GM21576 (cell line): Measurements from ENCODE around the gene C19orf85.

Experiments used
- ATAC-seq: cut with Tn5 transposase; IDR thresholded peaks from one replicate; pipeline ENCODE4 v1.9.1; 2021; ENCODE audit warnings: mild to moderate bottlenecking, moderate library complexity; ENCODE audit not compliant: unreplicated experiment

C19orf85 gene

DNA sequence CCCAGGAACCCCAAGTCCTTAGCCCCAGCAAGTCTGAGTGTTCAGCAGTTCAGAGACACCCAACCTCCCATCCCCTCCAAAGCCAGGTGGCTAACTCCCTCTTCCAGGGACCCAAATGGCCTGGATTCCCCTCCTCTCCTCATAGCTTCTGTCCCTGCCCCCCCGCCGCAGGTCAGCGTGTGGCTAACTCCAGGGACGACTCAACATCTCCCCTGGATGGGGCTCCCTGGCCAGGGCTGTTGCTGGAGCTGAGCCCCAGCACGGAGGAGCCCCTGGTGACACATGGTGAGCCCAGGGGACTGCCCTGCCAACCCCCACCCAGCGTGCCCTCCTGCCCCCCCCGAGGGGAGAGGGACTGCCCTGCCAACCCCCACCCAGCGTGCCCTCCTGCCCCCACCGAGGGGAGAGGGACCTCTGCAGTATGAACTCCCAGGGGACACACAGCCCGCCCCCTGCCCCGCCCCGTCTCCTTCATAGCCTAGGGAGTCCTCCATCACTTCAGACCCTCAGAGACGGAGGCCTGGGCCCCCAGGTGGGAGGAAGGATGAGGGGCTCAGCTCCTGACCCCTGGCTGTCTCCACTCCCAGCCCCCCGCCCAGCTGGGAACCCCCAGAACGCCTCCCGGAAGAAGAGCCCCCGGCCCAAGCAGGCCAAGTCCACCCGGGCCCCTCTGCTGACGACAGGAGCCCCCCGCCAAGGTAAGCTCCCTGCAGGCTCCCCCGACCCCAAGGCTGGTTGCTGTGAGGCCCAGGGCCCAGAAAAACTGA, 25.3 kb upstream of the C19orf85 start:
- ATAC-seq = no peak

DNA sequence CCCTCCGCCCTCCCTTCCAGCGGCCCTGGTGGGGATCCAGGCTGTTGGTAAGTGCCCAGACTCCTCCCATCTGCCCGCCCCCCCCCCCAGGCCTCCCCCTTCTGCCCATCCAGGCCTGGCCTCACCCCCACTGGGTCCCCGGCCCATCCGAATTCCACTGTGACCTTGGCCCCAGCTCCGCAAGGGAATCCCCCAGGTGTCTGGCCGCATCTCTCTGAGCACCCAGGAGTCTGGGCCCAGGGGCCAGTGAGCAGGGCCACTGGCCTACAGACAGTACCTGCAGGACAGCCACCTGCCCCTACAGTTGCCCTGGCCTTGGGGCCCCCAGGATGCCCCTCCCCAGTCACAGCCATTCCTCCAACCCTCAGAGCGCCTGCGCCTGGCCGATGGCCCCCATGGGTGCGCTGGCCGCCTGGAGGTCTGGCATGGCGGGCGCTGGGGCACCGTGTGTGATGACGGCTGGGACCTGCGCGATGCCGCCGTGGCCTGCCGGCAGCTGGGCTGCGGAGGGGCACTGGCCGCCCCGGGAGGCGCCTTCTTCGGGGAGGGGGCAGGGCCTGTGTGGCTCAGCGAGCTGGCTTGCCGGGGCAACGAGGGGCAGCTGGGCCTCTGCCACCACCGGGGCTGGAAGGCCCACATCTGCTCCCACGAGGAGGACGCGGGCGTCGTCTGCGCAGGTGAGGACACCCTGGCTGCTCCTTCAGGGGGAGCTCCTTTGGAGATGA, 24.6 kb upstream of the C19orf85 start:
- no peak for ATAC-seq

DNA sequence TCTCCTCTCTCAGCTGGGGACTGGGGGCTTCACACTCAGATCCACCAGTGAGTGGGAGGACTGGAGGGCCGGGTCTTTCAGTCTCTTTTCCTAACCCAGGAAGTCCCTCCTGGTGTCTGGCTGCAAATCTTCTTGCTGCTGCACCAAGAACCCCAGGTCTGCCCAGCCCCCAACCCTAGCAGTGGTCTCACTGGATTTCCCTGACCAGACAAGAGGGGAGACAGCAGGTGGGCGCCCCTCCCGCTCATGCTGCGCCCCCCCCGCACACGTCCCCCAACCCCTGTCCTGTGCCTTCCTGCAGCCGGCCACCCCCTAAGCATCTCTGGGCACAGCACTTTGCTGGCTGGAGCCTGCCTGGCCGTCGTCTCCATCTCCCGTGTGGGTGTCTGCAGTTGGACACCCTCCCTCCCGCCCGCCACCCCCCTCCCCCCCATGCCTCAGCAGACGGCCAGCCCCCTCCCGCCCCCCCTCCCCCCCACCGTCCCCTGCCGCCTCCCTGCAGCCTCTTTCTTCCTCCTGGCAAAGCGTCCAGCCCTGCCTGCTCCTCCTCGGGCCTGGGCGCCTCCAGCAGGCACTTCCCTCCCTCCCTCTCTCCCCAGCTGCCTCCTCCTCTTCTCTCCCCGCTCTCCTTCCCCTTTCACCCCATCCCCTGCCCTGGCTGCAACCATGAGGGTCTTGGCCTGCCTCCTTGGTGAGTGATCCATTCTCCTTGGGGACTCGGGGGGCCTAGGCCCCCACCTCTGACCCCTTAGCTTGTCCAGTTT, 23.6 kb upstream of the C19orf85 start, which contains the start of gene SSC5D:
TSS of gene SSC5D (plus strand) at position 513 of the 764 bp plus-strand sequence. CDS start at position 667, 154 bp downstream.
- ATAC-seq = no peak

DNA sequence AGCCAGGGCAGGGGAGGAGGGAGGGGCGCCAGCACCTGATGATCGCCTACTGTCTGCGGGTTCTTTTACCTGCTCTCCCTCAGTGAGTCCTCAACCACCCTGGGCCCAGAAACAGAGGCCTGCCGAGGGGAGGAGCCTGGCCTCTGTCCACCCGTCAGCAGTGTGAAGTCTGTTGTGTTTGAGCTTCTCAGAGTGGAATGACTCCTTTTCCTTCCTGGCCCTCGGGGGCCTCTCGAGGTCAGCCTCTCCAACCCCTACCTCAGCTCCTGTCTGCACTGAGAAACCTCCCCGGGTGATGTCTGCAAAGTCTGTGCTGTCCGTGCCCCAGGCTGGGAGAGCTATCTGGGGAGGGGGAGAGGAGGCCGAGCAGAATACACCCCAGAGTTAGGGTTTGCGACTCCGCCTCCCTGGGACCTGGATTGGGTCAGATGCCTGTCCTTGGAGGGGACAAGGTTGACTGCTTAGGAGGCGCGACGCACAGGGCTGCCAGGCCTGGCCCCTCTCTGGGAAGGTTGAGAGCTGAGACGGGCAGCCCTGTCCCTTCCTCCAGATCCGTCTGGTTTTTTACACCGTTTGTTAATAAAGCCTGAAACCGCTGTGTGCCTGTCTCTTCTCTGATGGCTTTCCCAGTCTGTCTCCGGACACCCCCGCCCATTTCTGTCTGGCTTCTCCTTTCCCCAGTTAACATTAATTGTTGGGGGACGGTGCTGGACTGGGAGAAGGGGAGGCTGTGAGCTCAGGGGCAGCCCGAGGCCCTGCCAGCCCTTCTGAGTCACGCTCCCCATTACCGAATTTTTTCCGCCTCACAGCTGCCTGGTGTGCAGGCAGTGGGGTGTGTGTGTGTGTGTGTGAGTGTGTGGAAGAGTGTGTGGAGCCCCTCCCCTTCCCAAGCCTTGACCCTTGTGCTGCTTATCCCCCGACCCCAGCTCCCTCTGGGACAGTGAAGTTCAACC, 22.7 kb upstream of the C19orf85 start:
- ATAC-seq = no peak

DNA sequence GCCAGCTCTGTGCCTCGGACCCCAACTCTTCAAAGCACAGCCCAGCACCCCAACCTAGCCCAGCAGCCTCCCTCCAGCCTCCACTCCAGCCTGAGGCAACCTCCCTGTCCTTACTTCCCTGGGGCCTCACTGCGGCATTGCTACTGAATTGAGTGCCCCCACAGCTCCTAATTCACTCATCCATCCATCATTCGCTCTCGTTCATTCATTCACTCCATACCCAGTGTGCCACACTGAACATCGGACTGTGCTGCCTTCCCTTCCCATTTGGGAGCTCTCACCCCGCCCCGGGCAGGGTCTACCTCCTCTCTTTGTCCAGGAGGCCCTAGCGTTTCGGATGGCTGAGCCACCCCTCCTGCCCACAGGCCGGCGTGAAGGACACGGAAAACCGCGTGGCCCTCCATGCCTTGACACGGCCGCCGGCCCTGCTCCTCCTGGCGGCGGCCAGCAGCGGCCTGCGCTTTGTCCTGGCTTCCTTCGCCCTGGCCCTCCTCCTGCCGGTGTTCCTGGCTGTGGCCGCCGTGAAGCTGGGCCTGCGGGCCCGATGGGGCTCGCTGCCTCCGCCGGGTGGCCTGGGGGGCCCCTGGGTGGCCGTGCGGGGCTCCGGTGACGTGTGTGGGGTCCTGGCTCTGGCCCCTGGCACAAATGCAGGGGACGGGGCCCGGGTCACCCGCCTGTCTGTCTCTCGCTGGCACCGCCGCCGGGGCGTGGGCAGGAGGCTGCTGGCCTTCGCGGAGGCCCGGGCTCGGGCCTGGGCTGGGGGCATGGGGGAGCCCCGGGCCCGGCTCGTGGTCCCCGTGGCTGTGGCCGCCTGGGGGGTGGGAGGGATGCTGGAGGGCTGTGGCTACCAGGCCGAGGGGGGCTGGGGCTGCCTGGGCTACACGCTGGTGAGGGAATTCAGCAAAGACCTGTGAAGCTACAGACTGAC, 21.8 kb upstream of the C19orf85 start:
- no peak for ATAC-seq

DNA sequence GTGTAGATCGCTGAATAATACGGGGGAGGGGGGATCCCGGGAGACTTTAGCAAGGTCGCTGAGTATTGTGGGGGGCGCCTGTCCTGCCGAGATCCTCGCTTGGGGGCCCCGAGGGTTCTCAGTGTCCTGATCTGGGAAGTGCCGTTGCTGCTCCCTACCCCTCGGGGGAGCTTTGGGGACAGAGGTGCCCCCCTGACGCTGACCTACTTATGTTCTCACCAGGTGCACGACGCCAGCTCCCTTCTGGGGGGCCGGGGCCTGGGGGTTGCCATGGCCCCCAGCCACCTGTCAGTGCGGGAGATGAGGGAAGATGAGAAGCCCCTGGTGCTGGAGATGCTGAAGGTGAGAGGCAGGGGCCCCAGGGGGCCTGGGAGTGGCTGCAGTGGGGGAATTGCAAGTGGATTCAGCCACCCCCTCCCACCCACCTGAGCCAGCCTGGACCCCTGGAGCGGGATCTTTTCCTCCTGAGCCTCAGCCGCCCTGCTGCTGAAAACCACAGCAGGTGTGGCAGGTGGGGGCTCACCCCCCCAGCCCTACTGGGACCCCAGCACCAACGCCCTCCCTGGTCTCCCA, 21.0 kb upstream of the C19orf85 start:
- ATAC-seq = no peak

DNA sequence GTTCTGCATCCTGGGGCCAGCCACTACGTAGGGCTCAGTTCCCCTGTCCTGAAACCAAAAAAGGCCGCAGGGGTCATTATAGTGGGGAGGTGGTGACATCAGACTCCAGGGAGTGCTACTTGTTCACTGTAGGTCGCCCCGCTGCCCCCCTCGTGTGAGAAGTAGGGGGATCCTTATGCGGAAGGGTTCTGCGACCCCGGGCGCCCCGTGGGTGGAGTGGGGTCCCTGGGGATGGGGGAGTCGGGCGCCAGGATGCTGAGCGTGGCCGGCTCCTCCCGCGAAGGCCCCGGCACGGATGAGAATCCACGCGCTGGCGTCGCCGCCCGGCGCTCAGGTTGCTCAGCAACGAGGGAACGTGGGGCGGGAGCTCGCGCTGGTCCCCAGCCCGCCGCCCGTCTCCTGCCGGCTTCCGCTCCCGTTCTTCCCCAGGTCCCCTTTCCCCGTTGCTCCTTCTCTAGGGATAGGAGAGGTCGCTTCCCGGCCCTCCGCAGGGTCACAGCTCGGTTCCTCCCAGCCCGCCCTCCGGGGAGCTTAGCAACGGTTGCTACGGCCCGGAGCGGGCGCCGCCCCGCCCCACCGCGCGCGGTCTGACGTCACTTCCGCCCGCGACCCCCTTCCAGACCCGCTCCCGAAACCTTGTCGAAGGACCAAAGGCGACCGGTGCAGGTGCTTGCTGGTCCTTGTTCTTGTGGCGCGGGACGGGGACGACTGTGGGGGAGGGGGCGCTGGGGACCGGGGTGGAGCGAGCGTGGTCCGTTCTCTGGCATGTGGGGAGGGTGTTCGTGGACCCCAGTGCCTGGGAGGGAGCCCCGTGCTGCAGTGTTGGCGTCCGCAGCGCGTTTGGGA, 20.3 kb upstream of the C19orf85 start, which contains the start of gene NAT14:
TSS of gene NAT14 (plus strand) at position 596 of the 846 bp plus-strand sequence. CDS start 521 bp downstream, outside the sequence.
- ATAC-seq = no peak

DNA sequence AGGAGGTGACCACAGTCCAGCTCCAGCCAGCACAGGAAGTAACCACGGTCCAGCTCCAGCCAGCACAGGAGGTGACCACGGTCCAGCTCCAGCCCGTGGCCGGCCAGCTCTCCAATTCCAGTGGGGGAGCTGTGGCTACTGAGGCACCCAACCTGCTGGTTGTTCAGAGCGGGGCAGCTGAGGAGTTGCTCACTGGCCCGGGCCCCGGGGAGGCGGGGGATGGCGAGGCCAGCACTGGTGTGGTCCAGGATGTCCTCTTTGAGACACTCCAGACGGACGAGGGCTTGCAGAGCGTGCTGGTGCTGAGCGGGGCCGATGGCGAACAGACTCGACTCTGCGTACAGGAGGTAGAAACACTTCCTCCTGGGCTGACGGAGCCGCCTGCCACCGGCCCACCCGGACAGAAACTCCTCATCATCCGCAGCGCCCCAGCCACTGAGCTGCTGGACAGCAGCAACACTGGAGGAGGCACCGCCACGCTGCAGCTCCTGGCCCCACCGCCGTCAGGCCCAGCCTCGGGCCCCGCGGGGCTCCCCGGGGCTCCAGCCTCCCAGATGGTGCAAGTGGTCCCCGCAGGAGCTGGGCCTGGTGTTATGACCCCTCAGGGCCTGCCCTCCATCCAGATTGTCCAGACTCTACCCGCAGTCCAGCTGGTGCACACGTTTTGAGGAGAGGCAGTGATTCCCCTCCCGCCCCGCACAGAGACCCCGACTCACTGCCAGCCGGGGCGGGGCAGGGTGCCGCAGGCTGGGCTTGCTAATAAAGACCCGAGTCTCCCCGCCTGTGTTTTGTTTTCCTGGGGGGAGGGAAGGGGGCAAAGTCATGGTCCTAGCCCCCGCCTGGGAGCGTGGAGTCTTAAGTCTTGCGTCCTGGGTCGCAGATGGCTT, 19.4 kb upstream of the C19orf85 start:
- ATAC-seq = no peak

DNA sequence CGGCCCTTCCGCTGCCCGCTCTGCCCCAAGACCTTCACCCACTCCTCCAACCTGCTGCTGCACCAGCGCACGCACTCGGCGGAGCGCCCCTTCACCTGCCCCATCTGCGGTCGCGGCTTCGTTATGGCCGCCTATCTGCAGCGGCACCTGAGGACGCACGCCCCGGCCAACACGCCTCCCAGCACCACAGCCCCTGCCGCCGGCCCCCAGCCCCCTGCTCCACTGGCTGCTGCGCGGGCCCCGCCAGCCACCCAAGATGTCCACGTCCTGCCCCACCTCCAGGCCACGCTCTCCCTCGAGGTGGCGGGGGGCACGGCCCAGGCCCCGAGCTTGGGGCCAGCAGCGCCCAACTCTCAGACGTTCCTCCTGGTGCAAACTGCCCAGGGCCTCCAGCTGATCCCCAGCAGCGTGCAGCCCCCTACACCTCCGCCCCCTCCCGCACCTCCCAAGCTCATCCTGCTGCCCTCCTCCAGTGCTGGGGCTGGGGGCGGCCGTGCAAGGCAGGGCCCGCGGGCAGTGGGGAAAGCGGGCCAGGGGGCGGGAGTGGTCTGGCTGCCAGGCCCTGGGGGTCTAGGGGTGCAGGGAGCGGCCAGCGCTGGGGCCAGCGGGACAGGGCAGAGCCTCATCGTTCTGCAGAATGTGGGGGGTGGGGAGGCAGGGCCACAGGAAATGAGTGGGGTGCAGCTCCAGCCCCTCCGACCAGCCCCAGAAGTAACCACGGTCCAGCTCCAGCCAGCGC, 18.6 kb upstream of the C19orf85 start:
- no peak for ATAC-seq

DNA sequence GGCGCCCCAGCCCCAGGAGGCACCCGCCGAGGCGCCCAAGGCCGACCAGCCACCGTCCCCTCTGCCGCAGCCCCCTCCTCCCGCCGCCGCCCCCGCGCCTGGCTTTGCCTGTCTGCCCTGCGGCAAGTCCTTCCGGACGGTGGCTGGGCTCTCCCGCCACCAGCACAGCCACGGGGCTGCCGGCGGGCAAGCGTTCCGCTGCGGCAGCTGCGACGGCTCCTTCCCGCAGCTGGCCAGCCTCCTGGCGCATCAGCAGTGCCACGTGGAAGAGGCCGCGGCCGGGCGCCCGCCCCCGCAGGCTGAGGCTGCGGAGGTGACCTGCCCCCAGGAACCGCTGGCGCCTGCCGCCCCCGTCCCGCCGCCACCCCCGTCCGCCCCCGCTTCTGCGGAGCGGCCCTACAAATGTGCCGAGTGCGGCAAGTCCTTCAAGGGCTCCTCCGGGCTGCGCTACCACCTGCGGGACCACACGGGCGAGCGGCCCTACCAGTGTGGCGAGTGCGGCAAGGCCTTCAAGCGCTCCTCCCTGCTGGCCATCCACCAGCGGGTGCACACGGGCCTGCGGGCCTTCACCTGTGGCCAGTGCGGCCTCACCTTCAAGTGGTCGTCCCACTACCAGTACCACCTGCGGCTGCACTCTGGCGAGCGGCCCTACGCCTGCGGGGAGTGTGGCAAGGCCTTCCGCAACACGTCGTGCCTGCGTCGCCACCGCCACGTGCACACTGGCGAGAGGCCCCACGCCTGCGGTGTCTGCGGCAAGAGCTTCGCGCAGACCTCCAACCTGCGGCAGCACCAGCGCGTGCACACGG, 17.8 kb upstream of the C19orf85 start:
- no peak for ATAC-seq

DNA sequence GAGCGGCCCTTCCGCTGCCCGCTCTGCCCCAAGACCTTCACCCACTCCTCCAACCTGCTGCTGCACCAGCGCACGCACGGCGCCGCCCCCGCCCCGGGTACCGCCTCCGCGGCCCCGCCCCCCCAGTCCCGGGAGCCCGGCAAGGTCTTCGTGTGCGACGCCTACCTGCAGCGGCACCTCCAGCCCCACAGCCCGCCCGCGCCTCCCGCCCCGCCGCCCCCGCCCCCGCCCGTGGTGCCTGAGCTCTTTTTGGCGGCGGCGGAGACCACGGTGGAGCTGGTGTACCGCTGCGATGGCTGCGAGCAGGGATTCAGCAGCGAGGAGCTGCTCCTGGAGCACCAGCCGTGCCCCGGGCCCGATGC, 17.2 kb upstream of the C19orf85 start:
- ATAC-seq = no peak

DNA sequence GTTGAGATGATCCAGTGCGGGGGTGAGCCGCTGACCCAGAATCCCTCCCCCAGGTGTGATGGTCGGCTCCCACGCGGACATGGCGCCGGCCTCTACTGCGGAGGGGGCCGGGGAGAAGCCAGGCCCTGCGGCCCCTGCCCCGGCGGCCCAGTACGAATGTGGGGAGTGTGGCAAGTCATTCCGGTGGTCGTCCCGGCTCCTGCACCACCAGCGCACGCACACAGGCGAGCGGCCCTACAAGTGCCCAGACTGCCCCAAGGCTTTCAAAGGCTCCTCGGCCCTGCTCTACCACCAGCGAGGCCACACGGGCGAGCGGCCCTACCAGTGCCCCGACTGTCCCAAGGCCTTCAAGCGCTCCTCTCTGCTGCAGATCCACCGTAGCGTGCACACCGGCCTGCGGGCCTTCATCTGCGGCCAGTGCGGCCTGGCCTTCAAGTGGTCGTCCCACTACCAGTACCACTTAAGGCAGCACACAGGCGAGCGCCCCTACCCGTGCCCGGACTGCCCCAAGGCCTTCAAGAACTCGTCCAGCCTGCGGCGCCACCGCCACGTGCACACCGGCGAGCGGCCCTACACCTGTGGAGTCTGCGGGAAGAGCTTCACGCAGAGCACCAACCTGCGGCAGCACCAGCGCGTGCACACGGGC, 16.7 kb upstream of the C19orf85 start:
- no peak for ATAC-seq

DNA sequence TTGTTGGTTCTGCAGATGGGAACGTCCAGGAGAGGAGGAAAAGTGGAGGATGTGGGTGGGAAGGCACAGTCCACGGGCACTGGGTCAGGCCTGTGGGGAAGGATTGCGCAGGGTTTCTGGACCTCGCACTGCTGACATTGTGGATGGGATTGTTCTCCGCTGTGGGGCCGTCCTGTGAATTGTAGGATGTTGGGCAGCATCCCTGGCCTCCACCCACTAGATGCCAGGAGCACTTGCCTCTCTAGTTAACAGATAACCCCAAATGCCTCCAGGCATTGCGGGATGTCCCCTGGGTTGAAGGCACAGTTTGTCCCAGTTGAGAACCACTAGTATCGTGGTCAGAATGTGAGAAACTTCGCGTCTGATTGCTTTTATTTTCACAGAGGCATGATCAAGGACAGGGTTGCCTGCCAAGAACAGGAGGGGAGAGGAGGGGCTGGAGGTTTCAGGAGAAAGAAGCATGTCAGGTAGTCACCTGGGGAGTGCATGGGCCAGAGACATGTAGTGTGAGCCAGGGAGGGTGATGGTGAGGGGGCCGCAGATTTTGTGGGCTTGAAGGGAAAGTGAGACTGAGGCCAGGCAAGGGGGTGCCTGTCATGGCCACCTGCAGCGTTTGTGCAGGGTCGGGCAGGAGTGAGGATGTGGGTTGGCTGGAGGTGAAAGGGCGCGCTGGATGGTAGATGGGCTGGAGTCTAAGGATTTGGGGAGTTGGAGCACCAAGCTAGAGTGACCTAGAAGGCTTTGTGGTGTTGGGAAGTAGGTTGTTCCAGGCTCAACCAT, 15.1 kb upstream of the C19orf85 start:
- ATAC-seq = no peak

DNA sequence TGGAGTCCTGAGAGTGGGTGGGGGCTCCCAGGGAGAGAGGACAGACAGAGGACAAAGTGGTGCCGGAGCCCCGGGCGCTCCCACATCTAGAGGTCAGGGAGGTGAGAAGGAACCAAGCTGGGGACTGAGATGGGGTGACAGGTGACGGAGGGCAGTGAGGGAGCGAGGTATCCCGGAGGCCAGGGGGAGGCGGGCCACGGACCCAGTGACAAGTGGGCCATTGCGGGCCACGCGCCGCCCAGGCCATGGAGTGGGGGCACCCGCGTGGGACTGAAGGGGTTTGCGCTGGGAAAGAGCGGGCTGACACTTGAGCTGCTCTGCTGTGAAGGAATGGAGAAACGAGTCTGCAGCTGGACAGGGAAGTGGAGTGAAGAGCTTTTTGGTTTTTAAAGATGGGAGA, 14.5 kb upstream of the C19orf85 start:
- ATAC-seq = no peak
